ENCODE results near the gene TIMM10B. TPM values are rescaled to one million over a fixed set of nuclear protein-coding genes. Genes with fewer than 3 reads are reported as not detected.

The TIMM10B gene
- total RNA-seq, 1 experiment from 2014 or later: 22.3 TPM

DNA sequence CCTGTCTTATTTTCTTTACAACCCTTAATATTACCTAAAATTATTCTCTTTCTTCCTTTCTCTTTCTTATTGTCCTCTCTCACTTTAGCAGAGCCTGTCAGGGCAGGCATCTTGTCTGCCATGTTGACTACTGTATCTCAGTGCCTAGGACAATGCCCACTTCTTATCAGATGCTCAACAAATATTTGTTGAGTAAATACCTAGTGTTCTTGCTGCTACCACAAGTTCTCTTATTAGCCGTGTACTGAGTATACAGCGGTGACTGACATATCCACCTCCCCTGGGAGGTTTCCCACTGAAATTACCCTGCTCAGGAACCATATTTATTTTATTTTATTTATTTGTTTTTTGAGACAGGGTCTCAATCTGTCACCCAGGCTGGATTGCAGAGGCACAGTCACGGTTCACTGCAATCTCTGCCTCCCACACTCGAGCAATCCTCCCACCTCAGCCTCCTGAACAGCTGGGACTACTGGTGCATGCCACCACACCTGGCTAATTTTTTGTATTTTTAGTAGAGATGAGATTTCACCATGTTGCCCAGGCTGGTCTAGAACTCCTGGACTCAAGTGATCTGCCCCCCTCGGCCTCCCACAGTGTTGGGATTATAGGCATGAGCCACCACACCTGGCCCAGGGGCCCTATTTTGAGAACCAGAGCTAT, 47.2 kb upstream of the TIMM10B start:
- ChIA-PET POLR2A (ENCODE audit: unreplicated experiment) (no interaction called here), CTCF (no interaction called here)
- no peak overlapping the region for H3K4me3 ChIP-seq
- H4K20me1 ChIP-seq (ENCODE audit: insufficient read depth): no peaks in the 10 kb centered on the region
- no peak overlapping the region for H2AFZ ChIP-seq
- no peak for TF ChIP-seq EZH2 (IDR thresholded peaks at IDR 0.05; ENCODE audit: low read depth)
- TF ChIP-seq, protein P1, sequence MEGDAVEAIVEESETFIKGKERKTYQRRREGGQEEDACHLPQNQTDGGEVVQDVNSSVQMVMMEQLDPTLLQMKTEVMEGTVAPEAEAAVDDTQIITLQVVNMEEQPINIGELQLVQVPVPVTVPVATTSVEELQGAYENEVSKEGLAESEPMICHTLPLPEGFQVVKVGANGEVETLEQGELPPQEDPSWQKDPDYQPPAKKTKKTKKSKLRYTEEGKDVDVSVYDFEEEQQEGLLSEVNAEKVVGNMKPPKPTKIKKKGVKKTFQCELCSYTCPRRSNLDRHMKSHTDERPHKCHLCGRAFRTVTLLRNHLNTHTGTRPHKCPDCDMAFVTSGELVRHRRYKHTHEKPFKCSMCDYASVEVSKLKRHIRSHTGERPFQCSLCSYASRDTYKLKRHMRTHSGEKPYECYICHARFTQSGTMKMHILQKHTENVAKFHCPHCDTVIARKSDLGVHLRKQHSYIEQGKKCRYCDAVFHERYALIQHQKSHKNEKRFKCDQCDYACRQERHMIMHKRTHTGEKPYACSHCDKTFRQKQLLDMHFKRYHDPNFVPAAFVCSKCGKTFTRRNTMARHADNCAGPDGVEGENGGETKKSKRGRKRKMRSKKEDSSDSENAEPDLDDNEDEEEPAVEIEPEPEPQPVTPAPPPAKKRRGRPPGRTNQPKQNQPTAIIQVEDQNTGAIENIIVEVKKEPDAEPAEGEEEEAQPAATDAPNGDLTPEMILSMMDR (conservative IDR thresholded peaks at IDR 0.05): no peak
- no peak overlapping the region for H3K27ac ChIP-seq
- no peaks in the 10 kb centered on the region for H3K9me3 ChIP-seq (ENCODE audit: insufficient read depth, low read depth)
- intact Hi-C loops (cut with micrococcal nuclease; ENCODE audit: unreplicated experiment): loop anchor here (2.0 kb wide), 1 partner anchor 45 kb away; no protein-coding TSS in a partner anchor
- H3F3A ChIP-seq (ENCODE audit: insufficient read depth, low read depth): no peaks in the 10 kb centered on the region
- BruUV-seq (replicated peaks): no TSS peak
- no peaks in the 10 kb centered on the region for H3K79me2 ChIP-seq (ENCODE audit: low read depth)
- H3K4me2 ChIP-seq: no peak overlapping the region
- H3K4me1 ChIP-seq (replicated peaks; ENCODE audit: insufficient read depth): 0 out of 2 replicates have a peak, but pooled peaks cover 3% of the 10 kb centered on the region
- no peaks in the 10 kb centered on the region for H3K9me2 ChIP-seq (ENCODE audit: insufficient read depth)
- no peaks in the 10 kb centered on the region for H3K27me3 ChIP-seq (ENCODE audit: insufficient read depth, low read depth)
- no peaks in the 10 kb centered on the region for H3K36me3 ChIP-seq (ENCODE audit: low read depth)
- no peak for DNase-seq

GRCh38 chr11:6437423-6437822, 43.9 kb upstream of the TIMM10B start:
- H3K9me2 ChIP-seq (ENCODE audit: insufficient read depth): no peaks in the 10 kb centered on the region
- TF ChIP-seq EZH2 (IDR thresholded peaks at IDR 0.05; ENCODE audit: low read depth): no peak
- TF ChIP-seq, protein P1 (conservative IDR thresholded peaks at IDR 0.05): no peak
- H2AFZ ChIP-seq: no peak overlapping the region
- no peak for DNase-seq
- no peak overlapping the region for H3K27ac ChIP-seq
- no peaks in the 10 kb centered on the region for H4K20me1 ChIP-seq (ENCODE audit: insufficient read depth)
- no peaks in the 10 kb centered on the region for H3K36me3 ChIP-seq (ENCODE audit: low read depth)
- ChIA-PET POLR2A (ENCODE audit: unreplicated experiment) (no interaction called here), CTCF (no interaction called here)
- intact Hi-C loops (cut with micrococcal nuclease; ENCODE audit: unreplicated experiment): no loop called here
- H3K9me3 ChIP-seq (ENCODE audit: insufficient read depth, low read depth): no peaks in the 10 kb centered on the region
- no TSS peak for BruUV-seq (replicated peaks)
- no peak overlapping the region for H3K4me2 ChIP-seq
- no peak overlapping the region for H3K4me3 ChIP-seq
- no peaks in the 10 kb centered on the region for H3K79me2 ChIP-seq (ENCODE audit: low read depth)
- H3K27me3 ChIP-seq (ENCODE audit: insufficient read depth, low read depth): no peaks in the 10 kb centered on the region
- no peaks in the 10 kb centered on the region for H3F3A ChIP-seq (ENCODE audit: insufficient read depth, low read depth)
- no peaks in the 10 kb centered on the region for H3K4me1 ChIP-seq (replicated peaks; ENCODE audit: insufficient read depth)

DNA sequence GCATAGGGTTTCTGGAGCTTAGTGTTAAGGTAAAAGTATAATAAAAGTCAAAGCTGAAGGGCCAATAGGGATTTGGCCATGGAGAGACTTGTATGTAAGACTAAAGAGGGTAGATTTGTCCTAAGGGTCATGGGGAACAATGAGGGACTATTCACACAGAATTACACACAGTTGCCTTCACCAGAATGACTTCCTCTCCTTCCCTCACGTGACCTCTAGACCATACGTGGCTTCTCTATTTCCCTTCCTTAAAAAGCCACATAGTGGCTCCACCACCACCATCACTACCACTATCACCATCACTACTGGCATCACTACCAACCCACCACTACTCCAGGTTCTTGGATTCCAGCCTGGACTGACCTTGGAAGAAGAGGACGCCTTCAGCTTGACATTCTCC, 43.3 kb upstream of the TIMM10B start:
- H3K4me1 ChIP-seq (replicated peaks; ENCODE audit: insufficient read depth): no peaks in the 10 kb centered on the region
- no peak overlapping the region for H2AFZ ChIP-seq
- H3K27me3 ChIP-seq (ENCODE audit: insufficient read depth, low read depth): no peaks in the 10 kb centered on the region
- H3K9me3 ChIP-seq (ENCODE audit: insufficient read depth, low read depth): no peaks in the 10 kb centered on the region
- POLR2A ChIA-PET (ENCODE audit: unreplicated experiment): no interaction called here
- no peaks in the 10 kb centered on the region for H3K36me3 ChIP-seq (ENCODE audit: low read depth)
- TF ChIP-seq EZH2 (IDR thresholded peaks at IDR 0.05; ENCODE audit: low read depth): no peak
- TF ChIP-seq, protein P1 (conservative IDR thresholded peaks at IDR 0.05): no peak
- H3F3A ChIP-seq (ENCODE audit: insufficient read depth, low read depth): no peaks in the 10 kb centered on the region
- H3K79me2 ChIP-seq (ENCODE audit: low read depth): no peaks in the 10 kb centered on the region
- no peak overlapping the region for H3K4me3 ChIP-seq
- no peaks in the 10 kb centered on the region for H4K20me1 ChIP-seq (ENCODE audit: insufficient read depth)
- H3K9me2 ChIP-seq (ENCODE audit: insufficient read depth): no peaks in the 10 kb centered on the region
- CTCF ChIA-PET: no interaction called here
- intact Hi-C loops (cut with micrococcal nuclease; ENCODE audit: unreplicated experiment): no loop called here
- no peak overlapping the region for H3K27ac ChIP-seq
- H3K4me2 ChIP-seq: no peak overlapping the region
- BruUV-seq (replicated peaks): no TSS peak
- DNase-seq: no peak

Data from PC-9 (cell line).